Sigmoid colon (tissue), 7 donors: ENCODE data around the gene SCAF4. TPM values are rescaled to one million over a fixed set of nuclear protein-coding genes. Genes with fewer than 3 reads are reported as not detected.

ENCODE experiments used
- DNase-seq: peaks from one replicate; pipeline ENCODE4 v3.0.0-alpha.2; 2019
- H3K27ac ChIP-seq, 4 donors: fragments of 200-600 bp; sonication (generic); one replicate each; pipeline ENCODE4 v1.5.1; 2016 to 2019; ENCODE audit warnings: mild to moderate bottlenecking in 1 of 4
- H3K27me3 ChIP-seq, 3 donors: fragments of 200-600 bp; sonication (generic); one replicate each; pipeline ENCODE4 v1.5.1; 2019; ENCODE audit warnings: mild to moderate bottlenecking in 1 of 3
- H3K36me3 ChIP-seq, 4 donors: fragments of 200-600 bp; sonication (generic); one replicate each; pipeline ENCODE4 v1.5.1; 2016 to 2019
- H3K4me1 ChIP-seq, 4 donors: fragments of 200-600 bp; sonication (generic); one replicate each; pipeline ENCODE4 v1.5.1; 2017 to 2019
- H3K4me3 ChIP-seq, 4 donors: fragments of 200-600 bp; sonication (generic); one replicate each; pipeline ENCODE4 v1.5.1; 2017 to 2019; ENCODE audit warnings: mild to moderate bottlenecking in 2 of 4, moderate library complexity in 1 of 4
- H3K9me3 ChIP-seq, 4 donors: fragments of 200-600 bp in 3 of 4; sonication (generic) in 3 of 4; one replicate each; pipeline versions ENCODE4 v1.5.1 to v1.6.1; 2013 to 2019
- EP300 ChIP-seq, 4 donors: sonication (generic); formaldehyde crosslinking; IDR thresholded peaks; one replicate each; pipeline ENCODE4 v1.6.1; 2017; ENCODE audit warnings: antibody characterized with exemption in 4 of 4
- POLR2A ChIP-seq, 2 donors: fragments of 450-650 bp; IDR thresholded peaks; one replicate each; pipeline ENCODE4 v1.6.1; 2016; ENCODE audit warnings: antibody characterized with exemption in 2 of 2, mild to moderate bottlenecking in 2 of 2, moderate library complexity in 2 of 2
- POLR2AphosphoS5 ChIP-seq, 4 donors: sonication (generic); formaldehyde crosslinking; IDR thresholded peaks; one replicate each; pipeline ENCODE4 v1.6.1; 2017; ENCODE audit warnings: antibody characterized with exemption in 4 of 4
- WGBS, 2 donors: extraction: QIAGEN DNeasy Blood & Tissue Kit; methylation state at CpG; one replicate each; pipeline ENCODE4 v1.1.7; 2013; 5-methylcytosine and 5-hydroxymethylcytosine counted together
- intact Hi-C: fragments of 100-400 bp; cut with DNase I; formaldehyde crosslinking; loops from one replicate; pipeline ENCODE4 v1.15.1; 2023
- polyA plus RNA-seq, 3 donors: library from polyadenylated mRNA; stranded (reverse); fragments of 200-250 nt; gene quantifications; one replicate each; pipeline ENCODE4 v1.2.3, GENCODE V29; 2013
- total RNA-seq, 4 donors: library from RNA; depleted of rRNA; stranded (reverse); fragments of >200 nt; gene quantifications; one replicate each; pipeline ENCODE4 v1.1.0, GENCODE V29; 2016
- TF ChIP-seq, protein P1 (sequence below), 4 experiments: fragments of 450-650 bp in 3 of 4; fragments of 200-600 bp in 1 of 4; IDR thresholded peaks; one replicate each; pipeline ENCODE4 v1.5.1; 2016 to 2019; ENCODE audit warnings: antibody characterized with exemption in 4 of 4, mild to moderate bottlenecking in 3 of 4, moderate library complexity in 2 of 4
- donor health status: healthy with polysubstance abuse.
- donor health status: Bipolar disorder and iron deficiency.
- donor health status: healthy.

SCAF4 gene
- total and polyA plus RNA-seq, 7 donors: 6.0 to 19.1 (median 11.4) TPM

DNA sequence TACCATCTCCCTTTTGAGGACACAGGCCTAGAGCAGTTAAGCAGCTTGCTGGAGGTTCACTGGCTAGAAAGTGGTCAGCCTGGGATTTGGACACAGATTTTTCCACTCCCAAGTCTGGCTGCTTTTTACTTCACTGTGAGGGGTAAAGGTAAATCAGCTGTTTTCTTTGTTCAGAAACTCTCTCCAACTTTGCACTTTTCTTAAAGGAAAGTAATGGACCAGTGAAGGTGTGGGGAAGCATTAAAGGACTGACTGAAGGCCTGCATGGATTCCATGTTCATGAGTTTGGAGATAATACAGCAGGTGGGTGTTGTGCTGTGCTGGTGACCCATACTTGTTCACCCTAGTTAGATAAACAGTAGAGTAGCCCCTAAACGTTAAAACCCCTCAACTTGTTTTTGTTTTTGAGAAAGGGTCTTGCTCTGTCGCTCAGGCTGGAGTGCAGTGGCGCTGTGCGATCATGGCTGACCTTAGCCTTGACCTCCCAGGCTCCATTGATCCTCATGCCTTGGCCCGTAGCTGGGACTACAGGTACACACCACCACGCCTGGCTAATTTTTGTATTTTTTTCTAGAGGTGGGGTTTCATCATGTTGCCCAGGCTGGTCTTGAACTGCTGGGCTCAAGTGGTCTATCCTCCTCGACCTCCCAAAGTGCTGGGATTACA is 68.2 kb downstream of the SCAF4 start:
- no peak for DNase-seq
- Histone ChIP-seq H3K4me1 (peaks cover 0 to 55% (median 44%) of the 10 kb centered on the region in 4 donors), H3K27me3 (no peaks in the 10 kb centered on the region), H3K36me3 (peaks cover 0 to 54% (median 13%) of the 10 kb centered on the region in 4 donors), H3K4me3 (no peak overlapping the region), H3K27ac (no peak overlapping the region), H3K9me3 (no peaks in the 10 kb centered on the region)
- TF ChIP-seq POLR2A (IDR thresholded peaks at IDR 0.05) (no peak), POLR2AphosphoS5 (IDR thresholded peaks at IDR 0.05) (no peak), EP300 (IDR thresholded peaks at IDR 0.05) (no peak)
- TF ChIP-seq, protein P1, sequence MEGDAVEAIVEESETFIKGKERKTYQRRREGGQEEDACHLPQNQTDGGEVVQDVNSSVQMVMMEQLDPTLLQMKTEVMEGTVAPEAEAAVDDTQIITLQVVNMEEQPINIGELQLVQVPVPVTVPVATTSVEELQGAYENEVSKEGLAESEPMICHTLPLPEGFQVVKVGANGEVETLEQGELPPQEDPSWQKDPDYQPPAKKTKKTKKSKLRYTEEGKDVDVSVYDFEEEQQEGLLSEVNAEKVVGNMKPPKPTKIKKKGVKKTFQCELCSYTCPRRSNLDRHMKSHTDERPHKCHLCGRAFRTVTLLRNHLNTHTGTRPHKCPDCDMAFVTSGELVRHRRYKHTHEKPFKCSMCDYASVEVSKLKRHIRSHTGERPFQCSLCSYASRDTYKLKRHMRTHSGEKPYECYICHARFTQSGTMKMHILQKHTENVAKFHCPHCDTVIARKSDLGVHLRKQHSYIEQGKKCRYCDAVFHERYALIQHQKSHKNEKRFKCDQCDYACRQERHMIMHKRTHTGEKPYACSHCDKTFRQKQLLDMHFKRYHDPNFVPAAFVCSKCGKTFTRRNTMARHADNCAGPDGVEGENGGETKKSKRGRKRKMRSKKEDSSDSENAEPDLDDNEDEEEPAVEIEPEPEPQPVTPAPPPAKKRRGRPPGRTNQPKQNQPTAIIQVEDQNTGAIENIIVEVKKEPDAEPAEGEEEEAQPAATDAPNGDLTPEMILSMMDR (IDR thresholded peaks at IDR 0.05): no peak
- intact Hi-C loops: no loop called here
- WGBS, 2 donors: 89 to 93% methylated on average over 7 of the region's 7 CpGs

DNA sequence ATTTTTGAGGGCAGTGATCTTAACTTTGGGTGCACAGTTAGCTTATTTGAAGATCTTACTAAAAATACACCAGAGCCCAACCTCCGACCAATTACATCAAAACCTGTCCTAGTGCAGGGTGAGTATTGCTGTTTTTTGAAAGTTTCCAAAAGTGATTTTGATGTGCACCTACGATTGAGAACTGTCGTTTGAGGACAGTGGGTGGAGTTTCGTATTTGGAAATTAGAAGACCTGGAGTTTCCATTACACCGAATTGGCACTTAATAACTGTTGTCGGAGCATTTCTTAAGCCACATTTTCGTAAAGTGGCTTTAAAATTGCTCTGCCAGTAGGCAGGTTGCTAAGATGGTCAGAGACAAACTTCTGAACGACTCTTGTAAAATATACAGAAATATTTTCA is 71.3 kb downstream of the SCAF4 start:
- DNase-seq: no peak
- Histone ChIP-seq H3K9me3 (no peaks in the 10 kb centered on the region), H3K4me1 (peaks cover 0 to 51% (median 43%) of the 10 kb centered on the region in 4 donors), H3K27ac (peak overlapping the region; percentile 93 to 96 (median 95)), H3K27me3 (no peaks in the 10 kb centered on the region), H3K4me3 (peak overlapping the region; percentile 85 to 95 (median 90)), H3K36me3 (peaks cover 0 to 28% (median 0%) of the 10 kb centered on the region in 4 donors)
- TF ChIP-seq POLR2A (IDR thresholded peaks at IDR 0.05) (no peak), EP300 (IDR thresholded peaks at IDR 0.05) (no peak), POLR2AphosphoS5 (IDR thresholded peaks at IDR 0.05) (no peak)
- TF ChIP-seq, protein P1 (IDR thresholded peaks at IDR 0.05): no peak
- WGBS, 2 donors: 17 to 36% methylated on average over 8 of the region's 8 CpGs
- intact Hi-C loops: no loop called here

DNA sequence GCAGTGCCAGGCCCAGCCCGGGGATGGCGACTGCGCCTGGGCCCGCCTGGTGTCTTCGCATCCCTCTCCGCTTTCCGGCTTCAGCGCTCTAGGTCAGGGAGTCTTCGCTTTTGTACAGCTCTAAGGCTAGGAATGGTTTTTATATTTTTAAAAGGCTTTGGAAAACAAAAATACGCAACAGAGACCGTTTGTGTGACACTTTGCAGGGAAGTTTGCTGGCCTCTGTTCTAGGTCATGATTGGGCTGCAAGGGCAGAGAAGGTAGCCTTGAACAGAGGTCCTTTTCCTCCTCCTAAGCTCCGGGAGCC is 71.7 kb downstream of the SCAF4 start:
- DNase-seq: no peak
- H3K9me3 ChIP-seq: no peaks in the 10 kb centered on the region
- no peaks in the 10 kb centered on the region for H3K27me3 ChIP-seq
- H3K4me3 ChIP-seq: peak overlapping the region; percentile 85 to 95 (median 90)
- WGBS, 2 donors: 0 to 1% methylated on average over 12 of the region's 12 CpGs
- peak overlapping the region; percentile 93 to 96 (median 95) for H3K27ac ChIP-seq
- H3K4me1 ChIP-seq: peaks cover 0 to 47% (median 41%) of the 10 kb centered on the region in 4 donors
- TF ChIP-seq, protein P1 (IDR thresholded peaks at IDR 0.05): no peak
- TF ChIP-seq POLR2A (IDR thresholded peaks at IDR 0.05): no peak
- no peak for TF ChIP-seq EP300 (IDR thresholded peaks at IDR 0.05)
- no peak for TF ChIP-seq POLR2AphosphoS5 (IDR thresholded peaks at IDR 0.05)
- H3K36me3 ChIP-seq: peaks cover 0 to 24% (median 0%) of the 10 kb centered on the region in 4 donors
- intact Hi-C loops: no loop called here

DNA sequence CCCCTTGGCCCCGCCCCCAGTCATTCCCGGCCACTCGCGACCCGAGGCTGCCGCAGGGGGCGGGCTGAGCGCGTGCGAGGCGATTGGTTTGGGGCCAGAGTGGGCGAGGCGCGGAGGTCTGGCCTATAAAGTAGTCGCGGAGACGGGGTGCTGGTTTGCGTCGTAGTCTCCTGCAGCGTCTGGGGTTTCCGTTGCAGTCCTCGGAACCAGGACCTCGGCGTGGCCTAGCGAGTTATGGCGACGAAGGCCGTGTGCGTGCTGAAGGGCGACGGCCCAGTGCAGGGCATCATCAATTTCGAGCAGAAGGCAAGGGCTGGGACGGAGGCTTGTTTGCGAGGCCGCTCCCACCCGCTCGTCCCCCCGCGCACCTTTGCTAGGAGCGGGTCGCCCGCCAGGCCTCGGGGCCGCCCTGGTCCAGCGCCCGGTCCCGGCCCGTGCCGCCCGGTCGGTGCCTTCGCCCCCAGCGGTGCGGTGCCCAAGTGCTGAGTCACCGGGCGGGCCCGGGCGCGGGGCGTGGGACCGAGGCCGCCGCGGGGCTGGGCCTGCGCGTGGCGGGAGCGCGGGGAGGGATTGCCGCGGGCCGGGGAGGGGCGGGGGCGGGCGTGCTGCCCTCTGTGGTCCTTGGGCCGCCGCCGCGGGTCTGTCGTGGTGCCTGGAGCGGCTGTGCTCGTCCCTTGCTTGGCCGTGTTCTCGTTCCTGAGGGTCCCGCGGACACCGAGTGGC is 72.2 kb downstream of the SCAF4 start, which contains the start of gene SOD1:
TSS of gene SOD1 (plus strand) at position 158 of the 723 bp plus-strand sequence. CDS start at position 235, 77 bp downstream.
- WGBS, 2 donors: 1% methylated on average over 87 of the region's 87 CpGs
- Histone ChIP-seq H3K4me1 (peaks cover 0 to 42% (median 38%) of the 10 kb centered on the region in 4 donors), H3K27me3 (no peaks in the 10 kb centered on the region), H3K27ac (peak within 1 kb of the TSS; percentile 93 to 96 (median 95)), H3K4me3 (peak within 1 kb of the TSS; percentile 85 to 95 (median 90)), H3K36me3 (peaks cover 0 to 20% (median 0%) of the 10 kb centered on the region in 4 donors), H3K9me3 (no peaks in the 10 kb centered on the region)
- TF ChIP-seq, protein P1 (IDR thresholded peaks at IDR 0.05): peak in 1 of 4 experiments; percentile 19
- TF ChIP-seq POLR2AphosphoS5 (IDR thresholded peaks at IDR 0.05): peak; percentile 96 to 97 (median 97)
- TF ChIP-seq POLR2A (IDR thresholded peaks at IDR 0.05): peak; percentile 78 to 80
- no peak for TF ChIP-seq EP300 (IDR thresholded peaks at IDR 0.05)
- intact Hi-C loops: loop anchor here (1.0 to 10.0 kb wide), 2 partner anchors 73 to 595 kb away; partner anchors contain the start of gene SCAF4
- peak; percentile 97 for DNase-seq
